Spleen (tissue), 7 donors: ENCODE data around the gene ALDH1L1.

ENCODE experiments used
- CTCF ChIP-seq, 11 experiments: fragments of 200-600 bp in 7 of 11; fragments of 450-650 bp in 4 of 11; sonication (generic) in 4 of 11; IDR thresholded peaks in 8 of 11; conservative IDR thresholded peaks in 3 of 11; 1 replicate in 7 of 11; 2 replicates in 4 of 11; pipeline versions ENCODE4 v1.4.0 to v1.8.0; 2016 to 2021; ENCODE audit warnings: antibody characterized with exemption in 11 of 11, inconsistent platforms in 4 of 11, mild to moderate bottlenecking in 1 of 11
- POLR2A ChIP-seq, 3 donors: fragments of 450-650 bp; IDR thresholded peaks; one replicate each; pipeline ENCODE4 v1.5.1; 2017; ENCODE audit warnings: antibody characterized with exemption in 3 of 3, mild to moderate bottlenecking in 1 of 3
- POLR2AphosphoS5 ChIP-seq, 3 donors: sonication (generic); formaldehyde crosslinking; IDR thresholded peaks; one replicate each; pipeline ENCODE4 v1.5.1; 2017; ENCODE audit warnings: antibody characterized with exemption in 3 of 3
- donor health status: DM: no; HTN: no; CAD: no; lungs with moderate emphysema.
- donor health status: DM: no; HTN: no; CAD: no.
- donor health status: DM: no; HTN: no; CAD: no.

GRCh38 chr3:126087552-126088175 is 92.7 kb downstream of the ALDH1L1 start:
- no peak for TF ChIP-seq POLR2A (IDR thresholded peaks at IDR 0.05)
- no peak for TF ChIP-seq CTCF (IDR thresholded peaks at IDR 0.05 in 8 of 11, conservative IDR thresholded peaks at IDR 0.05 in 3 of 11)
- TF ChIP-seq POLR2AphosphoS5 (IDR thresholded peaks at IDR 0.05): no peak
